OCI-LY1 (cell line): ENCODE measurements around the gene DHDH.
A peak's percentile ranks its signal among the peaks of the same experiment; 100 is the strongest.

Source experiments
- H2AFZ ChIP-seq: fragments of 200-600 bp; sonication (generic), shearing (Covaris generic); 2 replicates; pipeline ENCODE4 v1.6.0; 2014; ENCODE audit warnings: antibody characterized with exemption, mild to moderate bottlenecking, low read length
- H3F3A ChIP-seq: fragments of 200-600 bp; sonication (generic), shearing (Covaris generic); 2 replicates; pipeline ENCODE4 v1.6.0; 2014; ENCODE audit warnings: mild to moderate bottlenecking, antibody characterized with exemption, low read length, moderate library complexity; ENCODE audit not compliant: insufficient read depth
- H3K27ac ChIP-seq: fragments of 200-600 bp; sonication (generic); 2 replicates; pipeline ENCODE4 v1.5.1; 2014; ENCODE audit warnings: low read length, mixed run types, mild to moderate bottlenecking, low read depth; ENCODE audit not compliant: poor library complexity, severe bottlenecking
- H3K27me3 ChIP-seq: fragments of 200-600 bp; sonication (generic); 2 replicates; pipeline ENCODE4 v1.6.0; 2014; ENCODE audit warnings: antibody characterized with exemption, mild to moderate bottlenecking, low read length, moderate library complexity; ENCODE audit not compliant: insufficient read depth
- H3K36me3 ChIP-seq: fragments of 200-600 bp; sonication (generic); 2 replicates; pipeline ENCODE4 v1.6.1; 2014; ENCODE audit warnings: mild to moderate bottlenecking, antibody characterized with exemption, low read length, moderate library complexity, mixed read lengths; ENCODE audit not compliant: insufficient read depth
- H3K4me1 ChIP-seq: fragments of 200-600 bp; sonication (generic); 2 replicates; pipeline ENCODE4 v1.5.1; 2014; ENCODE audit warnings: mild to moderate bottlenecking, low read length, moderate library complexity; ENCODE audit not compliant: insufficient read depth, severe bottlenecking
- H3K4me2 ChIP-seq: fragments of 200-600 bp; sonication (generic), shearing (Covaris generic); 2 replicates; pipeline ENCODE4 v1.6.1; 2014; ENCODE audit warnings: low read length
- H3K4me3 ChIP-seq: fragments of 200-600 bp; sonication (generic); 2 replicates; pipeline ENCODE4 v1.5.1; 2014; ENCODE audit warnings: low read length, low read depth, mild to moderate bottlenecking, mixed read lengths; ENCODE audit not compliant: poor library complexity, severe bottlenecking
- H3K79me2 ChIP-seq: fragments of 200-600 bp; shearing (Covaris generic); 2 replicates; pipeline ENCODE4 v1.6.1; 2016; ENCODE audit warnings: mixed run types, low read length, mixed read lengths; ENCODE audit not compliant: insufficient read depth
- H3K9ac ChIP-seq: fragments of 200-600 bp; sonication (generic), shearing (Covaris generic); 2 replicates; pipeline ENCODE4 v1.6.1; 2014; ENCODE audit warnings: mild to moderate bottlenecking, low read length, mixed read lengths
- H3K9me2 ChIP-seq: fragments of 200-600 bp; sonication (generic), shearing (Covaris generic); 2 replicates; pipeline ENCODE4 v1.6.1; 2014; ENCODE audit warnings: low read depth, mild to moderate bottlenecking, low read length, mixed read lengths
- H3K9me3 ChIP-seq: fragments of 200-600 bp; shearing (Covaris generic); 2 replicates; pipeline ENCODE4 v1.6.1; 2014; ENCODE audit warnings: low read length, mixed read lengths
- H4K20me1 ChIP-seq: fragments of 200-600 bp; sonication (generic), shearing (Covaris generic); 2 replicates; pipeline ENCODE4 v1.6.0; 2016; ENCODE audit warnings: mild to moderate bottlenecking, low read length; ENCODE audit not compliant: insufficient read depth
- CTCF ChIP-seq: fragments of 200-600 bp; sonication (generic), shearing (Covaris generic); IDR thresholded peaks from 2 replicates; pipeline ENCODE4 v1.5.1; 2017; ENCODE audit warnings: mild to moderate bottlenecking, antibody characterized with exemption, low read length, moderate library complexity, mixed read lengths
- EZH2 ChIP-seq: fragments of 200-600 bp; sonication (generic), shearing (Covaris generic); IDR thresholded peaks from 2 replicates; pipeline ENCODE4 v1.8.0; 2017; ENCODE audit warnings: borderline replicate concordance, mixed run types, mild to moderate bottlenecking, antibody characterized with exemption, low read length, moderate library complexity, mixed read lengths

Gene DHDH

GRCh38 chr19:48969276-48970138 lies 36.0 kb downstream of the DHDH start:
- Histone ChIP-seq H3K9ac (no peak overlapping the region), H3K27me3 (no peaks in the 10 kb centered on the region), H3K79me2 (0 out of 2 replicates have a peak, but pooled peaks cover 4% of the 10 kb centered on the region), H3F3A (peaks cover 5% of the 10 kb centered on the region; the same call in 1 of the 2 replicates), H3K4me2 (no peak overlapping the region), H3K27ac (peak overlapping the region; percentile 21), H3K36me3 (peaks cover 54% of the 10 kb centered on the region), H4K20me1 (no peaks in the 10 kb centered on the region), H2AFZ (no peak overlapping the region), H3K4me3 (no peak overlapping the region), H3K4me1 (peaks cover 29% of the 10 kb centered on the region), H3K9me2 (no peaks in the 10 kb centered on the region), H3K9me3 (no peaks in the 10 kb centered on the region)
- TF ChIP-seq EZH2 (no peak), CTCF (no peak)

GRCh38 chr19:48970139-48970766 lies 36.8 kb downstream of the DHDH start:
- no peaks in the 10 kb centered on the region for H4K20me1 ChIP-seq
- H3K27me3 ChIP-seq: no peaks in the 10 kb centered on the region
- no peaks in the 10 kb centered on the region for H3K9me3 ChIP-seq
- H3F3A ChIP-seq: peaks cover 5% of the 10 kb centered on the region; the same call in 1 of the 2 replicates
- H2AFZ ChIP-seq: no peak overlapping the region
- H3K36me3 ChIP-seq: peaks cover 55% of the 10 kb centered on the region
- H3K4me1 ChIP-seq: peaks cover 26% of the 10 kb centered on the region
- TF ChIP-seq CTCF (no peak), EZH2 (no peak)
- H3K79me2 ChIP-seq: 0 out of 2 replicates have a peak, but pooled peaks cover 4% of the 10 kb centered on the region
- H3K4me2 ChIP-seq: no peak overlapping the region
- no peaks in the 10 kb centered on the region for H3K9me2 ChIP-seq
- no peak overlapping the region for H3K4me3 ChIP-seq
- no peak overlapping the region for H3K9ac ChIP-seq
- peak overlapping the region; percentile 21 for H3K27ac ChIP-seq

GRCh38 chr19:48970923-48971395 lies 37.5 kb downstream of the DHDH start:
- H3K4me2 ChIP-seq: peak overlapping the region; percentile 20; the same call in 1 of the 2 replicates
- no peak overlapping the region for H3K27ac ChIP-seq
- TF ChIP-seq CTCF (peak; percentile 97), EZH2 (no peak)
- peaks cover 5% of the 10 kb centered on the region; the same call in 1 of the 2 replicates for H3F3A ChIP-seq
- 0 out of 2 replicates have a peak, but pooled peaks cover 3% of the 10 kb centered on the region for H3K79me2 ChIP-seq
- H3K36me3 ChIP-seq: peaks cover 53% of the 10 kb centered on the region
- H3K9me3 ChIP-seq: no peaks in the 10 kb centered on the region
- no peaks in the 10 kb centered on the region for H3K27me3 ChIP-seq
- H3K9ac ChIP-seq: no peak overlapping the region
- no peak overlapping the region for H3K4me3 ChIP-seq
- H3K4me1 ChIP-seq: peaks cover 26% of the 10 kb centered on the region
- H4K20me1 ChIP-seq: no peaks in the 10 kb centered on the region
- no peak overlapping the region for H2AFZ ChIP-seq
- H3K9me2 ChIP-seq: no peaks in the 10 kb centered on the region
